SK-N-MC (cell line): ENCODE results near the gene KDM1A.

Source experiments
- DNase-seq: peaks from one replicate; pipeline ENCODE4 v3.0.0-alpha.2; 2011; ENCODE audit warnings: low read depth, low spot score
- H3K27ac ChIP-seq: fragments of 200-600 bp; sonication (generic); 2 replicates; pipeline ENCODE4 v1.5.1; 2016; ENCODE audit warnings: mixed run types
- H3K36me3 ChIP-seq: fragments of 200-600 bp; sonication (generic); 2 replicates; pipeline ENCODE4 v1.6.1; 2017; ENCODE audit warnings: antibody characterized with exemption, low read length, mixed read lengths; ENCODE audit not compliant: insufficient read depth
- H3K4me3 ChIP-seq: fragments of 200-600 bp; sonication (generic); 2 replicates; pipeline ENCODE4 v1.5.1; 2016
- H3K9ac ChIP-seq: fragments of 200-600 bp; sonication (generic); 2 replicates; pipeline ENCODE4 v1.8.0; 2017; ENCODE audit warnings: mixed run types, mixed read lengths; ENCODE audit not compliant: insufficient read length
- H3K9me3 ChIP-seq: fragments of 200-600 bp; sonication (generic); 2 replicates; pipeline ENCODE4 v1.6.1; 2017; ENCODE audit warnings: low read depth, mild to moderate bottlenecking, antibody characterized with exemption, low read length, moderate library complexity, mixed read lengths
- EZH2 ChIP-seq: fragments of 200-600 bp; sonication (generic); IDR thresholded peaks from one replicate; pipeline ENCODE4 v1.6.1; 2017; ENCODE audit warnings: antibody characterized with exemption
- FOXP2 ChIP-seq: optimal IDR thresholded peaks from 2 replicates; pipeline ENCODE3; 2011; ENCODE audit warnings: mild to moderate bottlenecking, moderate library complexity; ENCODE audit not compliant: insufficient read depth; ENCODE audit errors: extremely low read length, control extremely low read depth
- POLR2AphosphoS5 ChIP-seq: IDR thresholded peaks from 2 replicates; pipeline ENCODE4 v1.6.1; 2012; ENCODE audit warnings: mild to moderate bottlenecking, low read depth, low read length, borderline replicate concordance

Gene KDM1A

DNA sequence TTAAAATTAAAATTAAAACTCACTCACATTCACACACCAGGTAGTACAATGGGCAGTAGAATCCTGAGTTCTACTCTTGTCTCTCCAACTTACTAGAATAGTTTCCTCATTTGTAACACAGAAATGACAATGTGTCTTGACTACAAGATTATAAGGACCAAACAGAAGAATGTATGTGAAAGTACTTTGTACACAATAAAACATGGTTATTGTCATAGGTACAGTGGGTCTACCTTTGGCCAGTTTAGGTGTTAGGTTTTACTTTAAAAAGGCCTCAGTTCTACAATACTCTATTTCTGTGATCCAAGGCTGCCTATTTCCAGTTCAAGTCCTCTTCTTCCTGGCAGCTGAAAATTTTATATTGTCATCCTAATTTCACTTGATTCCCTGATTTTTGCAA is 99.1 kb downstream of the KDM1A start:
- H3K27ac ChIP-seq: no peak overlapping the region
- H3K9ac ChIP-seq: no peak overlapping the region
- no peaks in the 10 kb centered on the region for H3K36me3 ChIP-seq
- H3K9me3 ChIP-seq: no peaks in the 10 kb centered on the region
- no peak for DNase-seq
- no peak overlapping the region for H3K4me3 ChIP-seq
- TF ChIP-seq POLR2AphosphoS5 (no peak), EZH2 (no peak), FOXP2 (no peak)

DNA sequence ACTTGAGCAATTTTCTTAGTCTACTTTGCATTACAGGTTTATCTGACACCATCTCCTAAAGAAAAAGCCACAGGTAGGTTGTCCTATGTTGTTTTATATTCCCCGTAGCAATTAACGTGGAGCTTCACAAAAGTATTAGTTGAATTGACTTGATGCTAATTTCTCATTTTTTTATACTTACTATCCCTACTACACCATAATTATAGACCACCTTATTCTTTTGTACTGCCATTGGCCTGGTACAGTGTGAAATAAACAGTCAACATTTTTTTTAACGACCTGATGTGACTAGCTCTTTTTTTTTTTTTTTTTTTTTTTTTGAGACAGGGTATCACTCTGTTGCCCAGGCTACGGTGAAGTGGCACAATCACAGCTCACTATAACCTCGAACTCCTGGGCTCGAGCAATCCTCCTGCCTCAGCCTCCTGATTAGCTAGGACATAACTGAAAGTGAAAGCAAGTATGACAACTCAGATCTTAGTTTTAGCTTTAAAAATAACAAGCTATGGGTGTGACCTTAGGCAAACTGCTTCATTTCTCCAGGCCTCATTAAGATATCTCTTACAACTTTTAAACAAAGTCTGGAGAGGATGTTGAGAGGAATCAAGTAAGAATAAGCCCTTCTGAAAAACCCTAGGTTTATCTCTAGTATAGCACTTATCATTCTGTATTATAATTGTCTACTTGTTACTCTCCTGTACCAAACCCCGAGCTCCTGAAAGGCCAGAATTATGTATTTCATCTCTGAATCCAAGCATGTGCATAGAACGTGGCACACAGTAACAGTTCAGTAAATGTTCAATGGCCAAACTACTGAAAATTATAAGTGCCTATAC is 99.9 kb downstream of the KDM1A start:
- no peak overlapping the region for H3K9ac ChIP-seq
- no peak for TF ChIP-seq FOXP2
- no peak for TF ChIP-seq EZH2
- TF ChIP-seq POLR2AphosphoS5: no peak
- peak overlapping the region; percentile 31; the same call in 1 of the 2 replicates for H3K27ac ChIP-seq
- no peaks in the 10 kb centered on the region for H3K9me3 ChIP-seq
- no peak overlapping the region for H3K4me3 ChIP-seq
- DNase-seq: no peak
- no peaks in the 10 kb centered on the region for H3K36me3 ChIP-seq

DNA sequence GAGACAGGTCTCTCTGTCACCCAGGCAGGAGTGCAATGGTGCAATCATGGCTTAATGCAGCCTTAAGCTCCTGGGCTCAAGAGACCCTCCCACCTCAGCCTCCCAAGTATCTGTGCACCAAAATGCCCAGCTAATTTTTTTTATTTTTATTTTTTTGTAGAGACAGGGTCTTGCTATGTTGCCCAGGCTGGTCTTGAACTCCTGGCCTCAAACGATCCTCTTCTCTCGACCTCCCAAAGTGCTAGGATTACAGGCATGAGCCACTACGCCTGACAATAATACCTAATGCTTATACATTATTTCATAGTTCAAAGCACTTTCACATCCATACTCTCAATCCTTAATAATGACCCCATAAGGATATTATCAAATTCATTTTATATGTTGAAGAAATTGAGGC is 101.1 kb downstream of the KDM1A start:
- Histone ChIP-seq H3K27ac (no peak overlapping the region), H3K36me3 (no peaks in the 10 kb centered on the region), H3K4me3 (no peak overlapping the region), H3K9ac (no peak overlapping the region), H3K9me3 (no peaks in the 10 kb centered on the region)
- TF ChIP-seq FOXP2 (no peak), POLR2AphosphoS5 (no peak), EZH2 (no peak)
- no peak for DNase-seq

- Histone ChIP-seq H3K9ac (no peak overlapping the region), H3K4me3 (peak overlapping the region; percentile 36), H3K36me3 (no peaks in the 10 kb centered on the region), H3K27ac (peak overlapping the region; percentile 68), H3K9me3 (no peaks in the 10 kb centered on the region)
- TF ChIP-seq POLR2AphosphoS5: no peak
- no peak for TF ChIP-seq EZH2
- TF ChIP-seq FOXP2: no peak
- DNase-seq: peak; percentile 18
Observed at GRCh38 chr1:23122023-23122748, 102.9 kb downstream of the KDM1A start.

- Histone ChIP-seq H3K9ac (peak overlapping the region; percentile 6), H3K36me3 (no peaks in the 10 kb centered on the region), H3K9me3 (no peaks in the 10 kb centered on the region), H3K4me3 (peak overlapping the region; percentile 36), H3K27ac (peak overlapping the region; percentile 68)
- TF ChIP-seq POLR2AphosphoS5 (no peak), FOXP2 (no peak)
- no peak for DNase-seq
Observed at GRCh38 chr1:23122796-23123195, 103.5 kb downstream of the KDM1A start.

- Histone ChIP-seq H3K27ac (peak overlapping the region; percentile 22; the same call in 1 of the 2 replicates), H3K9ac (no peak overlapping the region), H3K36me3 (no peaks in the 10 kb centered on the region), H3K9me3 (no peaks in the 10 kb centered on the region), H3K4me3 (no peak overlapping the region)
- TF ChIP-seq FOXP2 (no peak), POLR2AphosphoS5 (no peak), EZH2 (no peak)
- DNase-seq: no peak
Observed at GRCh38 chr1:23123528-23123927, 104.3 kb downstream of the KDM1A start.

- H3K9ac ChIP-seq: no peak overlapping the region
- no peaks in the 10 kb centered on the region for H3K36me3 ChIP-seq
- TF ChIP-seq POLR2AphosphoS5 (no peak), FOXP2 (no peak), EZH2 (no peak)
- no peaks in the 10 kb centered on the region for H3K9me3 ChIP-seq
- H3K4me3 ChIP-seq: no peak overlapping the region
- H3K27ac ChIP-seq: no peak overlapping the region; the same call in 1 of the 2 replicates
- no peak for DNase-seq
Observed at GRCh38 chr1:23124259-23125026, 105.2 kb downstream of the KDM1A start.

- no peak for DNase-seq
- H3K9me3 ChIP-seq: no peaks in the 10 kb centered on the region
- H3K36me3 ChIP-seq: no peaks in the 10 kb centered on the region
- H3K4me3 ChIP-seq: no peak overlapping the region
- peak overlapping the region; percentile 52; the same call in 1 of the 2 replicates for H3K27ac ChIP-seq
- TF ChIP-seq EZH2: no peak
- TF ChIP-seq FOXP2: no peak
- TF ChIP-seq POLR2AphosphoS5: no peak
- no peak overlapping the region for H3K9ac ChIP-seq
Observed at GRCh38 chr1:23125489-23125888, 106.2 kb downstream of the KDM1A start.
